WI38 (cell line): ENCODE results near the gene PVALB.

ENCODE experiments used
- H3K4me3 ChIP-seq: 2 replicates; pipeline ENCODE4 v1.5.1; 2011; ENCODE audit warnings: low read depth, mild to moderate bottlenecking, control low read depth, low read length
- CTCF ChIP-seq: IDR thresholded peaks from 2 replicates; pipeline ENCODE4 v1.5.1; 2012; ENCODE audit warnings: low read depth, mild to moderate bottlenecking, control low read depth, low read length

The PVALB gene

DNA sequence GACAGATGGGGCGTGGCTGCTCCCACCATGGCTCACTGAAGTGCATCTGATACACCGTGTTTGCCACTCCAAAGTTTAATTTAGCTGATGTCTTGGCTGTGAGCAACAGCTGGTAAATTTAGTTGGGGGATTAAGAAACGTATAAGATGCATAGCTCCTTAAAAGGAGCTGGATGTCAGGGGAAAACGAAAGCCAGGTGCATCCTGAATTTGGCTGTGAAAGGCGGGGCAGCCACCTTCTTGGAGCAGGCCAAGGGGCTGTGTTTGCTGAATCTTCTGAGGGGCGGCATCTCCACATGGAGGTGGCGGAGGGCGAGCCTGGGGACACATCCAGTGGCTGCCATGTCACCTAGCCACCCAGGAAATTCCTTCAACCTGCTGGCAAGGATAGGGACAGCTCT lies 23.3 kb upstream of the PVALB start:
- H3K4me3 ChIP-seq, result no peak overlapping the region
- TF ChIP-seq CTCF, result no peak

DNA sequence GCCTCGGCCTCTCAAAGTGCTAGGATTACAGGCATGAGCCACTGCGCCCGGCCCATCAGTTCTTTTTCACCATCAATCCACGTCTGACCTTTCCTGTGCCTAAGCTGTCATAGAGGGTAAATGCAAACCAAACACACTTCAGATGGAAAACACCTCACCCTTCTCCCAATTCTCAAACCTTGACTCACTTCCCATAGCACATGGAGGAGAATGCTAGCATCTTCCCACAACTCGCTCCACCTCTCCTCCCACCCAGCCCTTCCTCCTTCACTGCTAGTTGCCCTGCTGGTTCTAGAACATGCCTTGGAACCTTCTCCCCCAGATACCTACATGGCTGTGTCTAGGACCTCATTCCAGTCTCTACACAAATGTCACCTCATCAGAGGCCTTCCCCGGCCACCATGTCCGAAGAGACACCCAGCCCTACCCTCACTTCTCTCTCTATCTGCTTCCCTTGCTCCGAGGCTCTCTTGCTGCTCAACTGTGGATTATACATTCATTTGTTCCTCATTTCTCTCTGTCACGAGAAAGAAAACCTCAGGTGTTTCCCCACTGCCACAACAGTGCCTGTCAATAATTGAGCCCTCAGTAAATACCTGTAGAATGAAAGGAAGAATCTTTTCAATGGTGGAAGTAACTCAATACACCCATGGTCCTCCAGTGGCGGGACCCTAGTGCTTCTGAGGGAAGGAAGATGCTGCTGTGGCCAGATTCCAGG lies 22.7 kb upstream of the PVALB start:
- TF ChIP-seq CTCF, result no peak
- no peak overlapping the region for H3K4me3 ChIP-seq

DNA sequence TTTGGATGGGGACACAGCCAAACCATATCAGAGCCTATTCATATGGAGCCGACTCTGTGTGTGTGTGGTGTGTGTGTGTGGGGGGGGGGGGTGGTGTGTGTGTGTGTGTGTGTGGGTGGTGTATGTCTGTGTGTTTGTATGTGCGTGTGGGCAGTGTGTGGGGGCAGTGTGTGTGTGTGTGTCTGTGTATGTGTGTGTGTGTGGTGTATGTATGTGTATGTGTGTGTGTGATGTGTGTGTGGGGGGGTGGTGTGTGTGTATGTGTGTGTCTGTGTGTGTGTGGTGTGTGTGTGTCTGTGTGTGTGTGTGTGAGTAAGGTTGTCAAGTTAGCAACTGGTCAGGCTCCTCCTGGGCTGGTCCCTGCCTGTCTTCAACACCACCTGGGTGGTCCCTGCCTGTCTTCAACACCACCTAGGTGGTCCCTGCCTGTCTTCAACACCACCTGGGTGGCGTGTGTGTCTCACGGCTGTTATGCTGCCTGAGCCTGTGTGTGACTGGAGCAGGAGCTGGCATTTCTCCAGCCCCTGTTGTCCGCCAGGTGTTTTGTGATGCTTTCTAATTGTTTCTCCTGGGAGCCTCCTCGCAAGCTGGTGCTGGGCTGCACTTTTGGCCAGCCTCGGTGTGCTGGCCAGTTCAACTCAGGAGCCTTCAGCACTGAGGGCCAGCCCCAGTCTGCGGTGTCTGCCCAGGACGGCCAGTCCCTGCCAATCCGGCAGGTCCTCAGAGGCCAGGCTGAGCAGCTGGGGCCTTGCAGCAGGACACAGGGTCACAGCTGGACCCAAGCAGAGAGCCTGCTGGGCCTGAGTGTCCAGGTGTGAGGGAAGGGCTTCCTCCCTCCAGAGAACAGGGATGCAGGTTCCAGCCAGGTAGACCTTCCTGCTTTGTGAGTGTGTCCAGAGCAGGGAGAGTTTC lies 21.5 kb upstream of the PVALB start:
- no peak overlapping the region for H3K4me3 ChIP-seq
- no peak for TF ChIP-seq CTCF

- no peak for TF ChIP-seq CTCF
- H3K4me3 ChIP-seq, result no peak overlapping the region
These were observed 19.1 kb upstream of the PVALB start for GRCh38 chr22:36835903-36836302.

DNA sequence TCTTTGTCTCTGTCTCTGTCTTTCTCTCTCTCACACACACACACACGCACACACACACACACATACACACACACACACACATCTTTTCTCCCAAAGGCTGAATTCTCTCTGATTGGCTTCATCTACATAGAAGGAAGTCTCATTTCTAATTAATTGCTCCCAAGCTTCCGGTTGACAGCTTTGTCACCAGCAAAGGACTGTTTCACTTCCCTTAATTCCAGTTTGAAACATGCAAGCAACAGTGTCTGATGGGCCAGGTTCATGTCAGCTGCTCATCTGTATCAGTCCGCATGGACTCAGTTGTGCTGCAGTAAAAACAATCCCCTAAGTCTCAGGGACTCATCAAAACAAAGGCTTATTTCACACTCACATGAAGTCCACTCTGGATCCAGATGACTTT lies 16.2 kb upstream of the PVALB start:
- no peak for TF ChIP-seq CTCF
- no peak overlapping the region for H3K4me3 ChIP-seq

DNA sequence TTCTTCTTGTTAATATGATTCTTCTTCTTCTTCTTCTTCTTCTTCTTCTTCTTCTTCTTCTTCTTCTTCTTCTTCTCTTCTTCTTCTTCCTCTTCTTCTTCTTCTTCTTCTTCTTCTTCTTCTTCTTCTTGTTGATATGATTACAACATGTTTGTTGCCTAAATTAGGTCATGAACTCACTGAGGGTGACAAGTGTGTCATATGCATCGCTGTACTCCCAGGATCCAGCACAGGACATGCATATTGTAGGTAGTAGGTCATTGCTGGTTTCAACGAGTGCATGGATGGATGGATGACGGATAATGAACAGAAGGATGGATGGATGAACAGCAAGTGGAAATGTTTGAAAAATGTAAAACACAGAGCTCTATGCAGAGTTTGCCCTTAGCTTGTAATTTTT lies 14.9 kb upstream of the PVALB start:
- H3K4me3 ChIP-seq, result no peak overlapping the region
- no peak for TF ChIP-seq CTCF

- H3K4me3 ChIP-seq, result no peak overlapping the region
- no peak for TF ChIP-seq CTCF
These were observed 14.4 kb upstream of the PVALB start for GRCh38 chr22:36831206-36831605.
